Osteoblast (primary cell): ENCODE results near the gene TMEM255B. TPM values are rescaled to one million over a fixed set of nuclear protein-coding genes. Genes with fewer than 3 reads are reported as not detected.

ENCODE experiments used
- DNase-seq: peaks from one replicate; pipeline ENCODE4 v3.0.0; 2011; ENCODE audit warnings: low spot score, mixed read lengths; ENCODE audit not compliant: insufficient read length; ENCODE audit errors: missing footprints
- H2AFZ ChIP-seq: 2 replicates; pipeline ENCODE4 v1.6.0; 2011; ENCODE audit warnings: mild to moderate bottlenecking, low read length
- H3K27ac ChIP-seq: 2 replicates; pipeline ENCODE4 v1.5.1; 2011; ENCODE audit warnings: mild to moderate bottlenecking, low read depth, low read length, moderate library complexity
- H3K27me3 ChIP-seq: 2 replicates; pipeline ENCODE4 v1.6.0; 2012; ENCODE audit warnings: mild to moderate bottlenecking, control low read depth, inconsistent platforms, low read length, moderate library complexity; ENCODE audit not compliant: insufficient read depth
- H3K36me3 ChIP-seq: 2 replicates; pipeline ENCODE4 v1.5.1; 2011; ENCODE audit warnings: mild to moderate bottlenecking, low read length, control low read depth, moderate library complexity; ENCODE audit not compliant: insufficient read depth
- H3K4me1 ChIP-seq: 2 replicates; pipeline ENCODE4 v1.5.1; 2011; ENCODE audit warnings: mild to moderate bottlenecking, low read length, control low read depth, moderate library complexity; ENCODE audit not compliant: insufficient read depth
- H3K4me2 ChIP-seq: 2 replicates; pipeline ENCODE4 v1.6.0; 2011; ENCODE audit warnings: mild to moderate bottlenecking, low read length; ENCODE audit not compliant: insufficient read depth
- H3K4me3 ChIP-seq: fragments of 200-600 bp; sonication (generic); 3 replicates; pipeline ENCODE4 v1.5.1; 2012; ENCODE audit warnings: mild to moderate bottlenecking, low read length, inconsistent platforms; ENCODE audit not compliant: insufficient read depth
- H3K79me2 ChIP-seq: 2 replicates; pipeline ENCODE4 v1.6.0; 2012; ENCODE audit warnings: mild to moderate bottlenecking, low read length, control low read depth, inconsistent platforms; ENCODE audit not compliant: insufficient read depth
- H3K9me3 ChIP-seq: 2 replicates; pipeline ENCODE4 v1.5.1; 2011; ENCODE audit warnings: low read depth, low read length, control low read depth
- H4K20me1 ChIP-seq: 2 replicates; pipeline ENCODE4 v1.6.0; 2012; ENCODE audit warnings: mild to moderate bottlenecking, low read length, control low read depth; ENCODE audit not compliant: insufficient read depth
- total RNA-seq: library from RNA; depleted of rRNA; stranded (reverse); fragments of >200 nt; gene quantifications from 2 replicates; pipeline ENCODE4 v1.2.3, GENCODE V29; 2012
- TF ChIP-seq, protein P1 (sequence below): IDR thresholded peaks from 2 replicates; pipeline ENCODE4 v1.5.1; 2011; ENCODE audit warnings: mild to moderate bottlenecking, low read depth, low read length, moderate library complexity; ENCODE audit errors: extremely low read depth

Gene TMEM255B
- total RNA-seq, 1 donor, result 1.8 TPM

GRCh38 chr13:113735750-113736149 lies 23.3 kb upstream of the TMEM255B start:
- Histone ChIP-seq H3K27ac (no peak overlapping the region), H2AFZ (no peak overlapping the region), H3K4me3 (no peak overlapping the region), H3K4me1 (no peaks in the 10 kb centered on the region), H3K9me3 (no peaks in the 10 kb centered on the region), H3K36me3 (no peaks in the 10 kb centered on the region), H3K79me2 (no peaks in the 10 kb centered on the region), H3K4me2 (no peak overlapping the region), H4K20me1 (no peaks in the 10 kb centered on the region), H3K27me3 (peaks cover 22% of the 10 kb centered on the region)
- no peak for DNase-seq
- TF ChIP-seq, protein P1, sequence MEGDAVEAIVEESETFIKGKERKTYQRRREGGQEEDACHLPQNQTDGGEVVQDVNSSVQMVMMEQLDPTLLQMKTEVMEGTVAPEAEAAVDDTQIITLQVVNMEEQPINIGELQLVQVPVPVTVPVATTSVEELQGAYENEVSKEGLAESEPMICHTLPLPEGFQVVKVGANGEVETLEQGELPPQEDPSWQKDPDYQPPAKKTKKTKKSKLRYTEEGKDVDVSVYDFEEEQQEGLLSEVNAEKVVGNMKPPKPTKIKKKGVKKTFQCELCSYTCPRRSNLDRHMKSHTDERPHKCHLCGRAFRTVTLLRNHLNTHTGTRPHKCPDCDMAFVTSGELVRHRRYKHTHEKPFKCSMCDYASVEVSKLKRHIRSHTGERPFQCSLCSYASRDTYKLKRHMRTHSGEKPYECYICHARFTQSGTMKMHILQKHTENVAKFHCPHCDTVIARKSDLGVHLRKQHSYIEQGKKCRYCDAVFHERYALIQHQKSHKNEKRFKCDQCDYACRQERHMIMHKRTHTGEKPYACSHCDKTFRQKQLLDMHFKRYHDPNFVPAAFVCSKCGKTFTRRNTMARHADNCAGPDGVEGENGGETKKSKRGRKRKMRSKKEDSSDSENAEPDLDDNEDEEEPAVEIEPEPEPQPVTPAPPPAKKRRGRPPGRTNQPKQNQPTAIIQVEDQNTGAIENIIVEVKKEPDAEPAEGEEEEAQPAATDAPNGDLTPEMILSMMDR, result no peak

DNA sequence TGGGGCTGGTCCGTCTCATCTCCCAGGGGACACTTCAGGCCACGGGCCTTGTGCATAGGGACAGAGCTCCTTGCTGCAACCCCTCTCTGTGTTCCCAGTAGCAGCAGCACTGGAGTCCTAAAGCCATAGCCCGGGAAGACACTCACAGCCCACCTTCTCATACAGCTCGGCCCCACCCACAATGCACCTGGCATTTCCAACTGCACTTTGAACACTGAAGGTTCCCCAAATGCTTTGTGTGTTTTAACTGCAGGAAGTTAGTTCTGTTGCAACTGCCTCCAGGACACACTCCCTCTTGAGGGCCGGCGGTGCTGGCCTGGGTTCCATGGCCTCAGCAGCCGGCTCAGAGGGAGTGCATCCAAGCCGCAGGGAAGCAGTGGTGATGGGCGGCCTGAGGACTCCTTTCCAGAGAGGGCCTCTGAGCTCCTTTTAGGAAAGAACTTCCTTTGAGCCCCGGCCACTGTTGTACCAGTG lies 22.7 kb upstream of the TMEM255B start:
- no peak for DNase-seq
- Histone ChIP-seq H3K79me2 (no peaks in the 10 kb centered on the region), H3K27me3 (peaks cover 18% of the 10 kb centered on the region), H3K36me3 (no peaks in the 10 kb centered on the region), H3K4me3 (no peak overlapping the region), H3K4me2 (no peak overlapping the region), H3K4me1 (no peaks in the 10 kb centered on the region), H2AFZ (no peak overlapping the region), H3K9me3 (no peaks in the 10 kb centered on the region), H4K20me1 (no peaks in the 10 kb centered on the region), H3K27ac (no peak overlapping the region)
- TF ChIP-seq, protein P1, result no peak

DNA sequence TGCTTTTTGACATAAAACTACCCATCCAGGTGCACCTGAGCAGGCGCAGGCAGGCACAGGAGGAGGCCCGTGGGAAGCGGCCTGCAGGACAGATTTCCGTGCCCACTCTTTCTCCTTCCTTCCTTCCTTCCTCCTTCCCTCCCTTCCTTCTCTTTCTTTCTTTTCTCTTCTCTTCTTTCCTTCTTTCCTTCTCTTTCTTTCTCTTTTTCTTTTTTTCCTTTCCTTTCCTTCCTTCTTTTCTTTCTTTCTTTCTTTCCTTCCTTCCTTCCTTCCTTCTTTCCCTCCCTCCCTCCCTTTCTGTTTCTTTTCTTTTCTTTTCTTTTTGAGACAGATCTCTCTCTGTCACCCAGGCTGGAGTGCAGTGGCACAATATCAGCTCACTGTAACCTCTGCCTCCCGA lies 21.2 kb upstream of the TMEM255B start:
- TF ChIP-seq, protein P1, result no peak
- Histone ChIP-seq H2AFZ (no peak overlapping the region), H3K27me3 (peaks cover 22% of the 10 kb centered on the region), H3K36me3 (no peaks in the 10 kb centered on the region), H3K4me3 (no peak overlapping the region), H3K4me2 (no peak overlapping the region), H3K9me3 (no peaks in the 10 kb centered on the region), H3K27ac (no peak overlapping the region), H4K20me1 (no peaks in the 10 kb centered on the region), H3K4me1 (peaks cover 9% of the 10 kb centered on the region), H3K79me2 (no peaks in the 10 kb centered on the region)
- no peak for DNase-seq

- Histone ChIP-seq H3K4me3 (no peak overlapping the region), H2AFZ (no peak overlapping the region), H3K27ac (no peak overlapping the region), H4K20me1 (no peaks in the 10 kb centered on the region), H3K4me2 (no peak overlapping the region), H3K9me3 (no peaks in the 10 kb centered on the region), H3K4me1 (peaks cover 9% of the 10 kb centered on the region), H3K79me2 (no peaks in the 10 kb centered on the region), H3K27me3 (peaks cover 22% of the 10 kb centered on the region), H3K36me3 (no peaks in the 10 kb centered on the region)
- DNase-seq, result no peak
- TF ChIP-seq, protein P1, result no peak
Measured at GRCh38 chr13:113739527-113740285, 19.3 kb upstream of the TMEM255B start.
